DOHH2 (cell line): ENCODE measurements around the gene BNC1.

Experiments used
- H3F3A ChIP-seq: fragments of 200-600 bp; sonication (generic), shearing (Covaris generic); 2 replicates; pipeline ENCODE4 v1.6.0; 2016; ENCODE audit warnings: antibody characterized with exemption, mild to moderate bottlenecking; ENCODE audit not compliant: control insufficient read depth, insufficient read depth
- H3K27ac ChIP-seq: fragments of 200-600 bp; sonication (generic); 2 replicates; pipeline ENCODE4 v1.5.1; 2014; ENCODE audit warnings: low read depth, mild to moderate bottlenecking, low read length, moderate library complexity
- H3K27me3 ChIP-seq: fragments of 200-600 bp; sonication (generic); 2 replicates; pipeline ENCODE4 v1.6.1; 2014; ENCODE audit warnings: mild to moderate bottlenecking, low read length, mixed read lengths; ENCODE audit not compliant: control insufficient read depth
- H3K36me3 ChIP-seq: fragments of 200-600 bp; sonication (generic); 2 replicates; pipeline ENCODE4 v1.6.1; 2014; ENCODE audit warnings: mild to moderate bottlenecking, low read length, moderate library complexity, mixed read lengths; ENCODE audit not compliant: control insufficient read depth
- H3K4me1 ChIP-seq: fragments of 200-600 bp; sonication (generic); 2 replicates; pipeline ENCODE4 v1.6.1; 2014; ENCODE audit warnings: mild to moderate bottlenecking, low read length, mixed read lengths; ENCODE audit not compliant: control insufficient read depth
- H3K4me2 ChIP-seq: fragments of 200-600 bp; sonication (generic); 2 replicates; pipeline ENCODE4 v1.6.0; 2014; ENCODE audit warnings: mild to moderate bottlenecking, low read length, moderate library complexity
- H3K4me3 ChIP-seq: fragments of 200-600 bp; sonication (generic); 2 replicates; pipeline ENCODE4 v1.5.1; 2014; ENCODE audit warnings: mild to moderate bottlenecking, low read length, mixed read lengths
- H3K79me2 ChIP-seq: fragments of 200-600 bp; sonication (generic); 2 replicates; pipeline ENCODE4 v1.6.1; 2014; ENCODE audit warnings: mild to moderate bottlenecking, low read length, mixed read lengths; ENCODE audit not compliant: control insufficient read depth
- H3K9me2 ChIP-seq: fragments of 200-600 bp; sonication (generic); replicated peaks from 2 replicates; pipeline ENCODE4 v1.6.1; 2014; ENCODE audit warnings: mild to moderate bottlenecking, low read length, mixed read lengths; ENCODE audit not compliant: control insufficient read depth
- H3K9me3 ChIP-seq: fragments of 200-600 bp; sonication (generic); 2 replicates; pipeline ENCODE4 v1.6.1; 2014; ENCODE audit warnings: antibody characterized with exemption, low read length, mixed read lengths; ENCODE audit not compliant: control insufficient read depth, insufficient read depth
- H4K20me1 ChIP-seq: fragments of 200-600 bp; sonication (generic); 2 replicates; pipeline ENCODE4 v1.6.0; 2014; ENCODE audit warnings: low read depth, mild to moderate bottlenecking, antibody characterized with exemption, low read length, moderate library complexity; ENCODE audit not compliant: control insufficient read depth, insufficient read depth
- CTCF ChIP-seq: fragments of 200-600 bp; sonication (generic); IDR thresholded peaks from one replicate; pipeline ENCODE4 v1.5.1; 2014; ENCODE audit warnings: antibody characterized with exemption, mild to moderate bottlenecking, low read depth, low read length; ENCODE audit not compliant: poor library complexity, severe bottlenecking
- EZH2phosphoT487 ChIP-seq: fragments of 200-600 bp; sonication (generic); IDR thresholded peaks from 2 replicates; pipeline ENCODE4 v1.6.1; 2017; ENCODE audit warnings: borderline replicate concordance, mild to moderate bottlenecking, antibody characterized with exemption, low read length, moderate library complexity, mixed read lengths

Gene BNC1

DNA sequence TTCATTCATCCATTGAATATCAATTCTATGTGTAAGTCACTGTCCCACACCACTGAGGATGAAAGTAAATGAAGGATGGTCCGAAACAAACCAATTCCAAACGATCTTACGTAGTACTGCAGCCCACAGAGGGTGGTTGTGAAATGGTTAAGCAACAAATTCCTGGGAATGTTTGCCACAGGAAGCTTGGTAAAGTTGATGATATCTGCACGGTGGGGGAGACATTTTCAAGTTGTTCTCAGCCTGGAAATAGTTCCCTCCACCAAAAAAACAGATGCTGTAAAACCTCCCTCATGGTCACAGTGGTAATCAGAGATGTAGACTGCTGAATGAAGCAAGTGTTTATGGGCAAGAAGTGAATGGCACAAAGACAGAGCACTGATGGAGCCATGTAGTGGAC is 35.9 kb upstream of the BNC1 start:
- Histone ChIP-seq H3K79me2 (no peaks in the 10 kb centered on the region), H3K4me2 (no peak overlapping the region), H4K20me1 (no peaks in the 10 kb centered on the region), H3K4me1 (no peaks in the 10 kb centered on the region), H3K27me3 (no peaks in the 10 kb centered on the region), H3K36me3 (no peaks in the 10 kb centered on the region), H3K4me3 (no peak overlapping the region), H3K9me2 (no peaks in the 10 kb centered on the region), H3K9me3 (no peaks in the 10 kb centered on the region), H3K27ac (no peak overlapping the region), H3F3A (no peaks in the 10 kb centered on the region)
- TF ChIP-seq CTCF, result no peak
- no peak for TF ChIP-seq EZH2phosphoT487

DNA sequence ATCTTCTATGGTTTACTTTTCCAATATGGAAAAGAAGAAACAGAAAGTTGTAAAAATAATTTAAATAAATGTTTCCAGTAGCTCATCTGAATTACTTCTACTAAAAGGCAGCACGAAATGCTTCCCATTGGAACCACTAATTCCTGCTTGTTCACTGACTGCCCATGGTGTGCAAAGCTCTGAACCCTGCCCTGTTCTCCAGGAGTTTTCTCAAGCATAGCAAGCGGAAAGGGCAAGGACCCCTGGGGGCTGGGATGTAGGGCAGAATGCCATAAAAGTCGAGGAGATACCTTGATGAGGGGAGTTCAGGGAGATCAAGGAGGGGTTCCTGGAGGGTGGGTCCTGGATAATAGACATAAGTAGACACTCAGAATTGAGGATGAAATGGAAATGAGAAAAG is 35.3 kb upstream of the BNC1 start:
- no peaks in the 10 kb centered on the region for H3K79me2 ChIP-seq
- H3K27ac ChIP-seq, result no peak overlapping the region
- H3K9me2 ChIP-seq, result no peaks in the 10 kb centered on the region
- H3K36me3 ChIP-seq, result no peaks in the 10 kb centered on the region
- no peaks in the 10 kb centered on the region for H3F3A ChIP-seq
- H3K4me3 ChIP-seq, result no peak overlapping the region
- no peak overlapping the region for H3K4me2 ChIP-seq
- no peaks in the 10 kb centered on the region for H3K4me1 ChIP-seq
- no peak for TF ChIP-seq EZH2phosphoT487
- TF ChIP-seq CTCF, result no peak
- H3K27me3 ChIP-seq, result no peaks in the 10 kb centered on the region
- H3K9me3 ChIP-seq, result no peaks in the 10 kb centered on the region
- H4K20me1 ChIP-seq, result no peaks in the 10 kb centered on the region

DNA sequence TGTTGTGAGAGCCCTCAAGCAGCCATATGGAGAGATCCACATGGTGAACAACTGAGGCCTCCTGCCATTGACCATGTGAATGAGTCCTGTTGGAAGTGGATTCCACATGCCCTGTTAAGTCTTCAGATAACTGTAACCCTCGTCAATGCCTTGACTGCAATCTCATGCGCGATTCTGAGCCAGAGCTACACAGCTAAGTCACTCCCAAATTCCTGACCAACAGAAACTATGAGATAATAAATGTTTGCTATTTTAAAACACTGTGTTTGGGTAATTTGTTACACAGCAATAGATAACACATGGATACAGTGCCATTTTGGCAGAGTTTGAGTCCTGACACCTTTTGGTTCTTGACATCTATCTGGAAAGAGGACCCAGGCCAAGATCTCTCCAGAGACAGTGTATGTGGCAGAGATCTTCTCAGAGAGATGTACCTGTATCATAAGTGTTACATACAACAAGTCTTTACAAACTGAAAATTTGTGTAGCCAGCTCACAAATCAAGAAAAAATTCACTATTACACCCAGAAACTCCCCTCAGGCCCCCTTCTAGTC is 34.5 kb upstream of the BNC1 start:
- no peaks in the 10 kb centered on the region for H3K9me3 ChIP-seq
- no peaks in the 10 kb centered on the region for H4K20me1 ChIP-seq
- H3K4me1 ChIP-seq, result no peaks in the 10 kb centered on the region
- no peaks in the 10 kb centered on the region for H3K9me2 ChIP-seq
- no peak overlapping the region for H3K4me2 ChIP-seq
- H3K36me3 ChIP-seq, result no peaks in the 10 kb centered on the region
- H3F3A ChIP-seq, result no peaks in the 10 kb centered on the region
- TF ChIP-seq EZH2phosphoT487, result no peak
- no peak for TF ChIP-seq CTCF
- H3K4me3 ChIP-seq, result no peak overlapping the region
- H3K79me2 ChIP-seq, result no peaks in the 10 kb centered on the region
- H3K27me3 ChIP-seq, result no peaks in the 10 kb centered on the region
- no peak overlapping the region for H3K27ac ChIP-seq

DNA sequence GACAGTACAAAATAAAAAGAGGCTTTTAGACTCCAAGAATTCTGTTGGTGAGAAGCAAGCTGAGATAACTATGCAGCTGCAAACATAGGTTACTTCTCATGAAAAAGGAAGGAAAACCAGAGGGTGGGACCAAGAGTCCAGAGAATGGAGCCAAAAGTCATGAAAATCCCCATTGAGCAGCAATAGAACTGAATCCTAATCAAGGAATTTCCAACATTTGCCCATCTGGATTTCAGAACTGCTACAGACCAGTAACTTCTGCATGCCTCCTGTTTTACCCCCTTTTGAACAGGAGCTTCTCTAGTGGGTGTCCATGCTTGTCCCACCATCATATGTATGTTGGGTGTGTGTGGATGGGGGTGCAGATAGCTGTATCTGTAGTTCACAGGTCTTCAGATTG is 33.6 kb upstream of the BNC1 start:
- H3K9me2 ChIP-seq, result no peaks in the 10 kb centered on the region
- no peaks in the 10 kb centered on the region for H3F3A ChIP-seq
- no peak for TF ChIP-seq EZH2phosphoT487
- no peak for TF ChIP-seq CTCF

More for the DNA sequence above, 33.6 kb upstream of the BNC1 start:
- no peak overlapping the region for H3K4me2 ChIP-seq
- H3K27me3 ChIP-seq, result no peaks in the 10 kb centered on the region
- no peaks in the 10 kb centered on the region for H3K36me3 ChIP-seq
- H4K20me1 ChIP-seq, result no peaks in the 10 kb centered on the region
- no peaks in the 10 kb centered on the region for H3K79me2 ChIP-seq
- no peaks in the 10 kb centered on the region for H3K4me1 ChIP-seq
- H3K9me3 ChIP-seq, result no peaks in the 10 kb centered on the region
- H3K27ac ChIP-seq, result no peak overlapping the region
- no peak overlapping the region for H3K4me3 ChIP-seq
